ENCODE data around the gene PATJ. TPM values are rescaled to one million over a fixed set of nuclear protein-coding genes. Genes with fewer than 3 reads are reported as not detected.

Gene PATJ
- total RNA-seq, 1 donor from 2014 or later = 31.2 TPM

GRCh38 chr1:62221171-62221570 is 478.9 kb downstream of the PATJ start:
- intact Hi-C loops (cut with micrococcal nuclease) = no loop called here
- DNase-seq = no peak
- Mint-ChIP-seq H3K4me1 (no peaks in the 10 kb centered on the region), H3K36me3 (ENCODE audit: low read depth) (no peaks in the 10 kb centered on the region), H3K9me3 (no peaks in the 10 kb centered on the region), H3K4me3 (no peak overlapping the region), H3K27ac (no peak overlapping the region), H3K27me3 (no peaks in the 10 kb centered on the region)
- ChIA-PET CTCF (no interaction called here), POLR2A (no interaction called here)
- no peak for ATAC-seq (ENCODE audit: low read depth)
- TF ChIP-seq CTCF (IDR thresholded peaks at IDR 0.05) = no peak

DNA sequence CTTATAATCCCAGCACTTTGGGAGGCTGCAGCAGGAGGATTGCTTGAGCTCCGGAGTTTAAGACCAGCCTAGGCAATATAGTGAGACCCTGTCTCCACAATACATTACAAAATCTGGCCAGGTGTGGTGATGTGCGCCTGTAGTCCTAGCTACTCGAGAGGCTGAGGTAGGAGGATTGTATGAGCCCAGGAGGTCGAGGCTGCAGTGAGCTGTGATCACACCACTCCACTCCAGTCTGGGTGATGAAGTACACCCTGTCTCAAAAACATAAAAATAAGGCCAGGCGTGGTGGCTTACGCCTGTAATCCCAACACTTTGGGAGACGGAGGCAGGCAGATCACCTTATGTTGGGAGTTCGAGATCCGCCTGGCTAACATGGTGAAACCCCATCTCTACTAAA is 480.0 kb downstream of the PATJ start:
- TF ChIP-seq CTCF (IDR thresholded peaks at IDR 0.05) = no peak
- Mint-ChIP-seq H3K27me3 (no peaks in the 10 kb centered on the region), H3K4me3 (no peak overlapping the region), H3K27ac (no peak overlapping the region), H3K4me1 (no peaks in the 10 kb centered on the region), H3K9me3 (no peaks in the 10 kb centered on the region), H3K36me3 (ENCODE audit: low read depth) (no peaks in the 10 kb centered on the region)
- DNase-seq = no peak
- ATAC-seq (ENCODE audit: low read depth) = no peak
- intact Hi-C loops (cut with micrococcal nuclease) = no loop called here
- ChIA-PET POLR2A (no interaction called here), CTCF (no interaction called here)

DNA sequence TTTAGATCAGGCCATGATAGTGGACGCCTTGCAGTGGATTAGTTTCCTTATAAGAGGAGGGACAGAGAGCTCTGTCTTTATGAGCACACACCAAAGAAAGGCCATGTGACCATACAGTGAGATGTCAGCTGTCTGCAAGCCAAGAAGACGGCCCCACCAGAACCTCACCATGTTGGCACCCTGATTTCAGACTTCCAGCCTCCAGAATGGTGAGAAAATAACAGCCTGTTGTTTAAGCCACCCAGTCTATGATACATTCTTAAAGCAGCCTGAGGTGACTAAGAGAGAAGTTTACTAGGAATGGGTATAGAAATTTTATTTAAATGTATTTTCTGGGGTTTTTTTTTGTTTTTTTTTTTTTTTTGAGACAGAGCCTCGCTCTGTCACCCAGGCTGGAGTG is 481.9 kb downstream of the PATJ start:
- no peak for TF ChIP-seq CTCF (IDR thresholded peaks at IDR 0.05)
- Mint-ChIP-seq H3K27ac (no peak overlapping the region), H3K4me3 (no peak overlapping the region), H3K9me3 (no peaks in the 10 kb centered on the region), H3K36me3 (ENCODE audit: low read depth) (no peaks in the 10 kb centered on the region), H3K4me1 (no peaks in the 10 kb centered on the region), H3K27me3 (no peaks in the 10 kb centered on the region)
- ATAC-seq (ENCODE audit: low read depth) = no peak
- POLR2A ChIA-PET = no interaction called here
- intact Hi-C loops (cut with micrococcal nuclease) = no loop called here
- CTCF ChIA-PET = no interaction called here
- DNase-seq = no peak

DNA sequence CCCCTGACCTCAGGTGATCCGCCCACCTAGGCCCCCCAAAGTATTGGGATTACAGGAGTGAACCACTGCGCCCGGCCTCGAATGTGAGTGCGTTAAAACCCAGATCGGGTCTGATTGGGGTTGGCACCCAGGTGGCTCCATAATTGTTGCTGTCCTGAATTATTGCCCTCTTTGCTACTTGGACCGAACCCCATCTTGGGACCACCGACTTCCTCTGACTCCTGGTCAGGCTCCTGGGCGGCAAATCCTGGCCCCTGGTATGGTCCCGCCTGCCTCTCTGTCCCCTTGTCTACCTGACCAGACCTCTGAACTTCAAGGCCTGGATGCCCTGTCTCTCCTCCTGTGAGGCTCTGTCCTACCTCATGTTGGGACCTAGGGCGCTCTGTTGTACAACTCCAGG is 485.2 kb downstream of the PATJ start:
- no peaks in the 10 kb centered on the region for H3K36me3 Mint-ChIP-seq (ENCODE audit: low read depth)
- no peak for TF ChIP-seq CTCF (IDR thresholded peaks at IDR 0.05)
- H3K4me1 Mint-ChIP-seq = no peaks in the 10 kb centered on the region
- H3K27ac Mint-ChIP-seq = no peak overlapping the region
- no peaks in the 10 kb centered on the region for H3K9me3 Mint-ChIP-seq
- CTCF ChIA-PET = no interaction called here
- H3K4me3 Mint-ChIP-seq = no peak overlapping the region
- peaks cover 3% of the 10 kb centered on the region for H3K27me3 Mint-ChIP-seq
- POLR2A ChIA-PET = no interaction called here
- intact Hi-C loops (cut with micrococcal nuclease) = no loop called here
- no peak for DNase-seq
- ATAC-seq (ENCODE audit: low read depth) = no peak

Other genes with a start within 250 kb of the PATJ start
- gene TM2D1, start 17.3 kb upstream of the PATJ start, total RNA-seq = 33.6 and 41.4 TPM in 2 replicates